Fibroblast of lung (primary cell): ENCODE results near the gene MRPL21. TPM values are rescaled to one million over a fixed set of nuclear protein-coding genes. Genes with fewer than 3 reads are reported as not detected.

ENCODE experiments used
- DNase-seq, 2 donors: peaks; one replicate each; pipeline versions ENCODE4 v3.0.0 to v3.0.0-alpha.2; 2010; ENCODE audit warnings: low read depth in 2 of 2
- H2AFZ ChIP-seq: 2 replicates; pipeline ENCODE4 v1.5.1; 2012; ENCODE audit warnings: low read length, control low read depth, inconsistent platforms
- H3K27ac ChIP-seq: 2 replicates; pipeline ENCODE4 v1.5.1; 2011; ENCODE audit warnings: low read length, control low read depth; ENCODE audit not compliant: insufficient read depth
- H3K27me3 ChIP-seq: 2 replicates; pipeline ENCODE4 v1.5.1; 2011; ENCODE audit warnings: mild to moderate bottlenecking, low read length; ENCODE audit not compliant: control insufficient read depth, insufficient read depth
- H3K36me3 ChIP-seq: 2 replicates; pipeline ENCODE4 v1.5.1; 2011; ENCODE audit warnings: low read length; ENCODE audit not compliant: control insufficient read depth, insufficient read depth
- H3K4me1 ChIP-seq: 2 replicates; pipeline ENCODE4 v1.5.1; 2011; ENCODE audit warnings: low read length; ENCODE audit not compliant: control insufficient read depth, insufficient read depth; ENCODE audit errors: extremely low read depth
- H3K4me2 ChIP-seq: 2 replicates; pipeline ENCODE4 v1.5.1; 2011; ENCODE audit warnings: low read length, control low read depth; ENCODE audit not compliant: insufficient read depth; ENCODE audit errors: extremely low read depth
- H3K4me3 ChIP-seq, 4 experiments: fragments of 200-600 bp in 1 of 4; sonication (generic) in 1 of 4; replicated peaks in 1 of 4; 2 replicates each; pipeline ENCODE4 v1.5.1; 2011 to 2016; ENCODE audit warnings: low read length in 4 of 4, low read depth in 3 of 4, mild to moderate bottlenecking in 3 of 4, control low read depth in 2 of 4, inconsistent platforms in 1 of 4, mixed read lengths in 1 of 4; ENCODE audit not compliant: insufficient read depth in 1 of 4; ENCODE audit errors: control extremely low read depth in 1 of 4
- H3K79me2 ChIP-seq: 2 replicates; pipeline ENCODE4 v1.5.1; 2012; ENCODE audit warnings: mild to moderate bottlenecking, low read length, inconsistent platforms; ENCODE audit not compliant: control insufficient read depth, insufficient read depth
- H3K9ac ChIP-seq: 2 replicates; pipeline ENCODE4 v1.5.1; 2011; ENCODE audit warnings: mild to moderate bottlenecking, low read length, control low read depth; ENCODE audit not compliant: insufficient read depth
- H3K9me3 ChIP-seq: 2 replicates; pipeline ENCODE4 v1.5.1; 2012; ENCODE audit warnings: low read depth, low read length; ENCODE audit not compliant: control insufficient read depth, insufficient read depth
- H4K20me1 ChIP-seq: 2 replicates; pipeline ENCODE4 v1.5.1; 2011; ENCODE audit warnings: low read length; ENCODE audit not compliant: control insufficient read depth, insufficient read depth; ENCODE audit errors: extremely low read depth
- EZH2 ChIP-seq: IDR thresholded peaks from 2 replicates; pipeline ENCODE4 v1.5.1; 2012; ENCODE audit warnings: low read length, control low read depth, mild to moderate bottlenecking; ENCODE audit errors: missing control alignments
- polyA plus RNA-seq, 2 donors: library from polyadenylated mRNA; depleted of rRNA in 1 of 2; stranded (reverse) in 1 of 2; unstranded in 1 of 2; fragments of >200 nt; gene quantifications; 2 replicates each; pipeline ENCODE4 v1.2.1, GENCODE V29; 2011 to 2012; ENCODE audit warnings: missing spikeins in 1 of 2
- total RNA-seq: library from RNA; depleted of rRNA; stranded (reverse); fragments of >200 nt; gene quantifications from 2 replicates; pipeline ENCODE4 v1.2.1, GENCODE V29; 2014
- TF ChIP-seq, protein P1 (sequence below), 2 donors: IDR thresholded peaks in 1 of 2; conservative IDR thresholded peaks in 1 of 2; 1 replicate in 1 of 2; 2 replicates in 1 of 2; pipeline ENCODE4 v1.5.1; 2011 to 2012; ENCODE audit warnings: low read length in 2 of 2, control low read depth in 1 of 2, inconsistent platforms in 1 of 2, low read depth in 1 of 2, mild to moderate bottlenecking in 1 of 2

The MRPL21 gene
- total and polyA plus RNA-seq, 2 donors (not counting 1 experiment from before 2014, with no cell fraction given) = 31.6 to 59.9 TPM

DNA sequence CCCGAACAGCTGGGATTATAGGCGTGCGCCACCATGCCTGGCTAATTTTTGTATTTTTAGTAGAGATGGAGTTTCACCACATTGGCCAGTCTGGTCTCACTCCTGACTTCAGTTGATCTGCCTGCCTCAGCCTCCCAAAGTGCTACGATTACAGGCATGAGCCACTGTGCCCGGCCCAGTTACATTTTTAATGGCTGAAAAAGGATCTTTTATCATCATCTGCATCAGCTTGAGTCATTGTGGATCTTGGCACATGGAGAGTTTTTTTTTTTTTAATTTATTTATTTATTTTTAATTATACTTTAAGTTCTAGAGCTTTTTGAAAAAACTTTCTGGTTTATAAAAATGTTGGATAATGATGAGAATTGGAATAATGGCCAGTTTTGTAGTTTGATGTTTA is 8.6 kb upstream of the MRPL21 start:
- H3K27me3 ChIP-seq = no peaks in the 10 kb centered on the region
- TF ChIP-seq, protein P1, sequence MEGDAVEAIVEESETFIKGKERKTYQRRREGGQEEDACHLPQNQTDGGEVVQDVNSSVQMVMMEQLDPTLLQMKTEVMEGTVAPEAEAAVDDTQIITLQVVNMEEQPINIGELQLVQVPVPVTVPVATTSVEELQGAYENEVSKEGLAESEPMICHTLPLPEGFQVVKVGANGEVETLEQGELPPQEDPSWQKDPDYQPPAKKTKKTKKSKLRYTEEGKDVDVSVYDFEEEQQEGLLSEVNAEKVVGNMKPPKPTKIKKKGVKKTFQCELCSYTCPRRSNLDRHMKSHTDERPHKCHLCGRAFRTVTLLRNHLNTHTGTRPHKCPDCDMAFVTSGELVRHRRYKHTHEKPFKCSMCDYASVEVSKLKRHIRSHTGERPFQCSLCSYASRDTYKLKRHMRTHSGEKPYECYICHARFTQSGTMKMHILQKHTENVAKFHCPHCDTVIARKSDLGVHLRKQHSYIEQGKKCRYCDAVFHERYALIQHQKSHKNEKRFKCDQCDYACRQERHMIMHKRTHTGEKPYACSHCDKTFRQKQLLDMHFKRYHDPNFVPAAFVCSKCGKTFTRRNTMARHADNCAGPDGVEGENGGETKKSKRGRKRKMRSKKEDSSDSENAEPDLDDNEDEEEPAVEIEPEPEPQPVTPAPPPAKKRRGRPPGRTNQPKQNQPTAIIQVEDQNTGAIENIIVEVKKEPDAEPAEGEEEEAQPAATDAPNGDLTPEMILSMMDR (conservative IDR thresholded peaks at IDR 0.05 in 1 of 2, IDR thresholded peaks at IDR 0.05 in 1 of 2; ENCODE audit: low read depth in 1 of 2, low read length in 2 of 2) = no peak
- TF ChIP-seq EZH2 = no peak
- H3K9ac ChIP-seq = no peak overlapping the region
- H3K9me3 ChIP-seq = no peaks in the 10 kb centered on the region
- H3K36me3 ChIP-seq = peaks cover 11% of the 10 kb centered on the region
- no peaks in the 10 kb centered on the region for H3K4me1 ChIP-seq
- no peak overlapping the region for H3K27ac ChIP-seq
- H3K4me3 ChIP-seq = no peak overlapping the region
- H3K4me2 ChIP-seq = no peak overlapping the region
- no peaks in the 10 kb centered on the region for H4K20me1 ChIP-seq
- H2AFZ ChIP-seq = no peak overlapping the region
- H3K79me2 ChIP-seq = no peaks in the 10 kb centered on the region
- peak; percentile 18 to 47 for DNase-seq

DNA sequence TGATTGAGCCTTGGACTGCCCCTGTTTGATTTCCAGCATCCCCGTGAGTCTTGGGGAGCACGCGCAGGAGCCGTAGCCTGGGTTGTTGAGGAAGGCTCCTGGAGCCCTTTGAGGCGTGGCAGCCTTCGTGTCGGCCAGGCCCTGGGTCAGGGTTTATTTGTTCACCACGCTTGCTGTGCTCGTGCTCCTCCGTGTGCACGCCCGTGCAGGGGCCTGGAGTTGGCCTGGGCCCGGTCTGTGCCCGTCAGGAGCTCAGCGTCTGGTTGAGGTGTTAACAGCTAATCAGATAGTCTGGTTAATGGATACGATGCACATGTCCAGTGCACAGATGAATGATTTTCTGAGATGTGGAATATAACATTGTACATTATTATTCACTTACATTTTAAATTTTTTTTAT is 8.1 kb upstream of the MRPL21 start:
- H3K36me3 ChIP-seq = peaks cover 11% of the 10 kb centered on the region
- H3K27ac ChIP-seq = no peak overlapping the region
- no peak overlapping the region for H3K4me2 ChIP-seq
- no peaks in the 10 kb centered on the region for H4K20me1 ChIP-seq
- DNase-seq = no peak
- H3K4me3 ChIP-seq = no peak overlapping the region
- TF ChIP-seq EZH2 = no peak
- TF ChIP-seq, protein P1 (conservative IDR thresholded peaks at IDR 0.05 in 1 of 2, IDR thresholded peaks at IDR 0.05 in 1 of 2; ENCODE audit: low read depth in 1 of 2, low read length in 2 of 2) = no peak
- no peak overlapping the region for H3K9ac ChIP-seq
- no peak overlapping the region for H2AFZ ChIP-seq
- H3K79me2 ChIP-seq = no peaks in the 10 kb centered on the region
- no peaks in the 10 kb centered on the region for H3K9me3 ChIP-seq
- H3K27me3 ChIP-seq = no peaks in the 10 kb centered on the region
- H3K4me1 ChIP-seq = no peaks in the 10 kb centered on the region

DNA sequence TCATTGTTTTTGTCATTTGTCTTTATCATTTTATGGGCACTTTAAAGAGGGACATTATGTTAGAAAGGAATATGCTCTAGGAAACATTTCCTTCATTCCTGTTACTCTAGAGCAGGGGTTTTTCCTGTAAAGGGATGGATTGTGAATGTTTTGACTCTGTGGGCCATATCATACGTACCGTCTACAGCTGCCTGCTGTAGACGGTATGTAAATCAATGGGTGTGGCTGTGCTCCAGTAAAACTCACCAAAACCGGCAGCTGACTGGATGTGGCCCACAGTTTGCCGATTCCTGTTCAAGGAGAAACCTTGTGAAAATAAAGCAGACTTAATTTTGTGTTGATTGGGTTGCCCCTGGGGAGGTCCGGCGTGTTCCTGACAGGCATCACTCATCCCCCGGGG is 7.3 kb upstream of the MRPL21 start:
- Histone ChIP-seq H2AFZ (no peak overlapping the region), H3K9ac (no peak overlapping the region), H4K20me1 (no peaks in the 10 kb centered on the region), H3K27ac (no peak overlapping the region), H3K79me2 (peaks cover 4% of the 10 kb centered on the region), H3K27me3 (no peaks in the 10 kb centered on the region), H3K4me3 (no peak overlapping the region), H3K4me1 (no peaks in the 10 kb centered on the region), H3K4me2 (no peak overlapping the region), H3K9me3 (no peaks in the 10 kb centered on the region), H3K36me3 (peaks cover 8% of the 10 kb centered on the region)
- TF ChIP-seq, protein P1 (conservative IDR thresholded peaks at IDR 0.05 in 1 of 2, IDR thresholded peaks at IDR 0.05 in 1 of 2; ENCODE audit: low read depth in 1 of 2, low read length in 2 of 2) = no peak
- TF ChIP-seq EZH2 = no peak
- no peak for DNase-seq
